Medulla oblongata (tissue), 1 donor: ENCODE results near the gene PDIA6.

ENCODE experiments used
- DNase-seq: peaks from one replicate; pipeline ENCODE4 v3.0.0-alpha.2; 2015; ENCODE audit errors: extremely low spot score

PDIA6 gene

GRCh38 chr2:10812362-10813162, at the start of gene PDIA6:
PDIA6 (minus strand) TSS chr2:10812785; CDS start chr2:10812696, 89 bp downstream.
- DNase-seq = peak; percentile 97

- DNase-seq = no peak
Measured at GRCh38 chr2:10862330-10862729, 49.7 kb upstream of the PDIA6 start.

- DNase-seq = no peak
Measured at GRCh38 chr2:10861765-10862164, 49.2 kb upstream of the PDIA6 start.

- DNase-seq = no peak
Measured at GRCh38 chr2:10860814-10861325, 48.3 kb upstream of the PDIA6 start.

GRCh38 chr2:10860081-10860813, 47.7 kb upstream of the PDIA6 start:
- DNase-seq = no peak

GRCh38 chr2:10859278-10859677, 46.7 kb upstream of the PDIA6 start:
- no peak for DNase-seq

- no peak for DNase-seq
Measured at GRCh38 chr2:10848541-10848940, 36.0 kb upstream of the PDIA6 start.

- DNase-seq = peak; percentile 52
Measured at GRCh38 chr2:10847008-10847407, 34.4 kb upstream of the PDIA6 start.

- DNase-seq = no peak
Measured at GRCh38 chr2:10846110-10846861, 33.7 kb upstream of the PDIA6 start.

GRCh38 chr2:10845640-10846039, 33.1 kb upstream of the PDIA6 start:
- DNase-seq = no peak

GRCh38 chr2:10844097-10844496, 31.5 kb upstream of the PDIA6 start:
- peak; percentile 34 for DNase-seq

GRCh38 chr2:10842506-10842905, 29.9 kb upstream of the PDIA6 start:
- no peak for DNase-seq

- no peak for DNase-seq
Measured at GRCh38 chr2:10841547-10842219, 29.1 kb upstream of the PDIA6 start.

- no peak for DNase-seq
Measured at GRCh38 chr2:10839813-10840212, 27.2 kb upstream of the PDIA6 start.

GRCh38 chr2:10838734-10839133, 26.1 kb upstream of the PDIA6 start:
- DNase-seq = no peak

- DNase-seq = no peak
Measured at GRCh38 chr2:10837298-10838266, 25.0 kb upstream of the PDIA6 start.

- DNase-seq = peak; percentile 19
Measured at GRCh38 chr2:10835052-10835970, 22.7 kb upstream of the PDIA6 start.

GRCh38 chr2:10834068-10834655, 21.6 kb upstream of the PDIA6 start:
- peak; percentile 14 for DNase-seq

GRCh38 chr2:10833021-10833420, 20.4 kb upstream of the PDIA6 start:
- DNase-seq = no peak
